ENCODE results near the gene GRID1.

GRCh38 chr10:86036544-86036831, 330.1 kb downstream of the GRID1 start:
- TF ChIP-seq POLR2A (IDR thresholded peaks at IDR 0.05) = no peak
- TF ChIP-seq, protein P1, sequence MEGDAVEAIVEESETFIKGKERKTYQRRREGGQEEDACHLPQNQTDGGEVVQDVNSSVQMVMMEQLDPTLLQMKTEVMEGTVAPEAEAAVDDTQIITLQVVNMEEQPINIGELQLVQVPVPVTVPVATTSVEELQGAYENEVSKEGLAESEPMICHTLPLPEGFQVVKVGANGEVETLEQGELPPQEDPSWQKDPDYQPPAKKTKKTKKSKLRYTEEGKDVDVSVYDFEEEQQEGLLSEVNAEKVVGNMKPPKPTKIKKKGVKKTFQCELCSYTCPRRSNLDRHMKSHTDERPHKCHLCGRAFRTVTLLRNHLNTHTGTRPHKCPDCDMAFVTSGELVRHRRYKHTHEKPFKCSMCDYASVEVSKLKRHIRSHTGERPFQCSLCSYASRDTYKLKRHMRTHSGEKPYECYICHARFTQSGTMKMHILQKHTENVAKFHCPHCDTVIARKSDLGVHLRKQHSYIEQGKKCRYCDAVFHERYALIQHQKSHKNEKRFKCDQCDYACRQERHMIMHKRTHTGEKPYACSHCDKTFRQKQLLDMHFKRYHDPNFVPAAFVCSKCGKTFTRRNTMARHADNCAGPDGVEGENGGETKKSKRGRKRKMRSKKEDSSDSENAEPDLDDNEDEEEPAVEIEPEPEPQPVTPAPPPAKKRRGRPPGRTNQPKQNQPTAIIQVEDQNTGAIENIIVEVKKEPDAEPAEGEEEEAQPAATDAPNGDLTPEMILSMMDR (IDR thresholded peaks at IDR 0.05 in 8 of 11, conservative IDR thresholded peaks at IDR 0.05 in 3 of 11) = no peak
- no peak for TF ChIP-seq POLR2AphosphoS5 (IDR thresholded peaks at IDR 0.05)
